SK-N-SH (cell line): Measurements from ENCODE around the gene UNK. TPM values are rescaled to one million over a fixed set of nuclear protein-coding genes. Genes with fewer than 3 reads are reported as not detected.

Experiments
- CTCF ChIA-PET: fragments of 300-600, 350-600 bp; formaldehyde crosslinking; extraction: SDS; loops from one replicate; lab custom pipeline; 2021; lab: Yijun Ruan, JAX
- POLR2A ChIA-PET: fragments of 350-600 bp; sonication (Branson Sonifier 250); formaldehyde crosslinking; extraction: SDS; loops from one replicate; lab custom pipeline; 2020; ENCODE audit warnings: antibody characterized with exemption, inconsistent platforms; lab: Yijun Ruan, JAX
- DNase-seq: peaks from one replicate; pipeline ENCODE4 v3.0.0; 2012
- H2AFZ ChIP-seq: fragments of 200-600 bp; sonication (generic); 2 replicates; pipeline ENCODE4 v1.8.1; 2016; ENCODE audit warnings: antibody characterized with exemption, mild to moderate bottlenecking, low read depth
- H3F3A ChIP-seq: fragments of 200-600 bp; sonication (generic); replicated peaks from 2 replicates; pipeline ENCODE3; 2016; ENCODE audit warnings: antibody characterized with exemption, mild to moderate bottlenecking; ENCODE audit not compliant: insufficient read depth
- H3K27ac ChIP-seq, 2 experiments: fragments of 200-500 bp in 1 of 2; fragments of 200-600 bp in 1 of 2; sonication (Bioruptor generic) in 1 of 2; sonication (generic), shearing (Covaris generic) in 1 of 2; 2 replicates each; pipeline versions ENCODE4 v1.5.1 to v1.6.1; 2014 to 2016; ENCODE audit warnings: low read depth in 2 of 2, inconsistent platforms in 1 of 2, low read length in 1 of 2, mild to moderate bottlenecking in 1 of 2, mixed read lengths in 1 of 2
- H3K27me3 ChIP-seq: fragments of 200-600 bp; sonication (generic), shearing (Covaris generic); 2 replicates; pipeline ENCODE4 v1.6.1; 2016; ENCODE audit warnings: mixed run types; ENCODE audit not compliant: insufficient read depth
- H3K36me3 ChIP-seq, 2 experiments: fragments of 200-500 bp in 1 of 2; fragments of 200-600 bp in 1 of 2; sonication (Bioruptor generic) in 1 of 2; sonication (generic) in 1 of 2; replicated peaks in 1 of 2; 2 replicates each; pipeline versions ENCODE3 to v1.5.1; 2014 to 2016; ENCODE audit warnings: low read length in 1 of 2, mild to moderate bottlenecking in 1 of 2; ENCODE audit not compliant: insufficient read depth in 2 of 2, control insufficient read depth in 1 of 2
- H3K4me1 ChIP-seq, 2 experiments: fragments of 200-500 bp in 1 of 2; fragments of 200-600 bp in 1 of 2; sonication (Bioruptor generic) in 1 of 2; sonication (generic), shearing (Covaris generic) in 1 of 2; 2 replicates each; pipeline versions ENCODE4 v1.5.1 to v1.6.1; 2014 to 2016; ENCODE audit warnings: low read depth in 1 of 2, low read length in 1 of 2, mixed run types in 1 of 2; ENCODE audit not compliant: insufficient read depth in 2 of 2, control insufficient read depth in 1 of 2
- H3K4me2 ChIP-seq: fragments of 200-600 bp; sonication (generic), shearing (Covaris generic); 2 replicates; pipeline ENCODE4 v1.6.1; 2017; ENCODE audit warnings: mixed run types
- H3K4me3 ChIP-seq, 2 experiments: fragments of 200-500 bp in 1 of 2; fragments of 200-600 bp in 1 of 2; sonication (Bioruptor generic) in 1 of 2; sonication (generic), shearing (Covaris generic) in 1 of 2; 2 replicates each; pipeline versions ENCODE4 v1.5.1 to v1.8.1; 2014 to 2016; ENCODE audit warnings: low read depth in 2 of 2, inconsistent platforms in 1 of 2, low read length in 1 of 2, mild to moderate bottlenecking in 1 of 2, mixed read lengths in 1 of 2, moderate library complexity in 1 of 2
- H3K79me2 ChIP-seq: fragments of 200-600 bp; sonication (generic); 2 replicates; pipeline ENCODE4 v1.8.1; 2017; ENCODE audit warnings: mild to moderate bottlenecking; ENCODE audit not compliant: insufficient read depth
- H3K9ac ChIP-seq: fragments of 200-600 bp; sonication (generic); 2 replicates; pipeline ENCODE4 v1.6.1; 2017; ENCODE audit warnings: mixed run types
- H3K9me2 ChIP-seq: fragments of 200-600 bp; sonication (generic); 2 replicates; pipeline ENCODE4 v1.6.1; 2017; ENCODE audit warnings: mixed run types
- H3K9me3 ChIP-seq: fragments of 200-600 bp; sonication (generic); 2 replicates; pipeline ENCODE4 v1.6.1; 2017; ENCODE audit warnings: mixed run types, mild to moderate bottlenecking, moderate library complexity
- H4K20me1 ChIP-seq: fragments of 200-600 bp; sonication (generic); 2 replicates; pipeline ENCODE4 v1.6.1; 2017; ENCODE audit warnings: mild to moderate bottlenecking, mixed run types; ENCODE audit not compliant: insufficient read depth
- CHD2 ChIP-seq: fragments of 150-350 bp; IDR thresholded peaks from 2 replicates; pipeline ENCODE4 v1.6.1; 2018; ENCODE audit warnings: low read length; ENCODE audit not compliant: partially characterized antibody
- FOSL2 ChIP-seq: IDR thresholded peaks from 2 replicates; pipeline ENCODE4 v1.4.0; 2012; ENCODE audit warnings: low read depth, mild to moderate bottlenecking, moderate library complexity, borderline replicate concordance
- FOXM1 ChIP-seq: IDR thresholded peaks from 2 replicates; pipeline ENCODE4 v1.4.0; 2012; ENCODE audit warnings: low read depth, mild to moderate bottlenecking
- GABPA ChIP-seq: IDR thresholded peaks from 2 replicates; pipeline ENCODE4 v1.4.0; 2012; ENCODE audit warnings: low read depth, mild to moderate bottlenecking
- GATA2 ChIP-seq: sonication (generic); formaldehyde crosslinking; IDR thresholded peaks from 2 replicates; pipeline ENCODE4 v1.5.0; 2020; ENCODE audit warnings: mild to moderate bottlenecking, missing genetic modification reagents
- MAX ChIP-seq: IDR thresholded peaks from 2 replicates; pipeline ENCODE4 v1.4.0; 2012; ENCODE audit warnings: low read depth
- NRF1 ChIP-seq: IDR thresholded peaks from 2 replicates; pipeline ENCODE4 v1.6.1; 2012; ENCODE audit warnings: low read depth, mild to moderate bottlenecking, low read length
- POLR2AphosphoS5 ChIP-seq: IDR thresholded peaks from 2 replicates; pipeline ENCODE4 v1.6.1; 2012; ENCODE audit warnings: low read depth, low read length
- RXRA ChIP-seq: IDR thresholded peaks from 2 replicates; pipeline ENCODE4 v1.4.0; 2012; ENCODE audit warnings: low read depth, mild to moderate bottlenecking, borderline replicate concordance
- SMC3 ChIP-seq: IDR thresholded peaks from 2 replicates; pipeline ENCODE4 v1.6.1; 2012; ENCODE audit warnings: low read depth, low read length, improper control_type of control experiment
- TEAD4 ChIP-seq: IDR thresholded peaks from 2 replicates; pipeline ENCODE4 v1.4.0; 2012; ENCODE audit warnings: mild to moderate bottlenecking, borderline replicate concordance; ENCODE audit not compliant: insufficient read depth
- USF2 ChIP-seq: fragments of 150-350 bp; IDR thresholded peaks from 2 replicates; pipeline ENCODE4 v1.6.1; 2017; ENCODE audit warnings: antibody characterized with exemption, low read length, low read depth, borderline replicate concordance
- ZBTB33 ChIP-seq: IDR thresholded peaks from 2 replicates; pipeline ENCODE4 v1.4.0; 2012; ENCODE audit warnings: low read depth, borderline replicate concordance
- WGBS: methylation state at CpG from one replicate; pipeline ENCODE4 v1.1.6; 2017; ENCODE audit warnings: low lambda C conversion rate; 5-methylcytosine and 5-hydroxymethylcytosine counted together
- polyA plus RNA-seq, 3 experiments: library from polyadenylated mRNA; depleted of rRNA; stranded (reverse); fragments of >200 nt; gene quantifications; 2 replicates each; pipeline ENCODE4 v1.2.3, GENCODE V29; 2012

The UNK gene
- polyA plus RNA-seq, 1 of the 3 experiments (the other 2 are of a cell fraction): 24.8 TPM

- TF ChIP-seq ZBTB33: no peak
- TF ChIP-seq, all 33 proteins: peak for 0
Observed at GRCh38 chr17:75824050-75824552, 39.5 kb downstream of the UNK start (continued).

GRCh38 chr17:75824666-75825065 is 40.1 kb downstream of the UNK start:
- DNase-seq: no peak
- Histone ChIP-seq H3F3A (peaks cover 7% of the 10 kb centered on the region), H3K4me1 (peaks cover 5 to 49% of the 10 kb centered on the region in 2 experiments; a peak in 2 of 4 replicates), H3K4me3 (no peak overlapping the region), H4K20me1 (no peaks in the 10 kb centered on the region), H3K9me3 (no peaks in the 10 kb centered on the region), H2AFZ (no peak overlapping the region), H3K36me3 (peaks cover 4 to 45% of the 10 kb centered on the region in 2 experiments), H3K79me2 (no peaks in the 10 kb centered on the region), H3K27ac (no peak overlapping the region; a peak in 1 of 4 replicates), H3K4me2 (no peak overlapping the region), H3K9me2 (no peaks in the 10 kb centered on the region), H3K27me3 (no peaks in the 10 kb centered on the region), H3K9ac (no peak overlapping the region)
- POLR2A ChIA-PET: no interaction called here
- 69% methylated on average over 2 of the region's 2 CpGs for WGBS
- CTCF ChIA-PET: interaction anchor here (0.8 to 16.5 kb wide), 11 partner anchors 18 to 192 kb away, joined by 3 to 326 read pairs (median 19); partner anchors contain the start of genes GALK1, SMIM5, UNC13D and UNK
- no peak for TF ChIP-seq FOXM1
- no peak for TF ChIP-seq SMC3
- no peak for TF ChIP-seq GATA2
- TF ChIP-seq MAX: no peak
- TF ChIP-seq TEAD4: no peak
- no peak for TF ChIP-seq POLR2AphosphoS5
- TF ChIP-seq USF2: no peak
- no peak for TF ChIP-seq RXRA
- no peak for TF ChIP-seq CHD2
- no peak for TF ChIP-seq GABPA
- no peak for TF ChIP-seq NRF1

- H3K27ac ChIP-seq: peak overlapping the region in 1 of 2 experiments; percentile 39; a peak in 1 of 4 replicates
- H3K9me3 ChIP-seq: no peaks in the 10 kb centered on the region
- no peaks in the 10 kb centered on the region for H4K20me1 ChIP-seq
- H2AFZ ChIP-seq: no peak overlapping the region
- DNase-seq: no peak
- 94% methylated on average over 12 of the region's 13 CpGs for WGBS
- H3K4me1 ChIP-seq: peaks cover 5 to 49% of the 10 kb centered on the region in 2 experiments; a peak in 2 of 4 replicates
- TF ChIP-seq GABPA (no peak), GATA2 (no peak), FOSL2 (no peak)
- ChIA-PET CTCF (interaction anchor here (0.8 to 16.5 kb wide), 13 partner anchors 10 to 192 kb away, joined by 3 to 326 read pairs (median 24); partner anchors contain the start of genes GALK1, SMIM5, UNC13D and UNK), POLR2A (interaction anchor here (1.2 kb wide), 1 partner anchor 35 kb away, joined by 6 read pairs; no protein-coding TSS in a partner anchor)
- peaks cover 7% of the 10 kb centered on the region for H3F3A ChIP-seq
- no peak overlapping the region for H3K4me2 ChIP-seq
- no peaks in the 10 kb centered on the region for H3K79me2 ChIP-seq
- no peak overlapping the region for H3K4me3 ChIP-seq
- H3K36me3 ChIP-seq: peaks cover 4 to 41% of the 10 kb centered on the region in 2 experiments
- no peak overlapping the region for H3K9ac ChIP-seq
- H3K9me2 ChIP-seq: no peaks in the 10 kb centered on the region
- no peaks in the 10 kb centered on the region for H3K27me3 ChIP-seq
Observed at GRCh38 chr17:75825149-75825552, 40.5 kb downstream of the UNK start.
